ENCODE measurements around the gene HTN3. TPM values are rescaled to one million over a fixed set of nuclear protein-coding genes. Genes with fewer than 3 reads are reported as not detected.

HTN3 gene
- total and polyA plus RNA-seq, 9 of the 15 experiments (the other 6 are each of a cell fraction or from before 2014, with no cell fraction given) = not detected

DNA sequence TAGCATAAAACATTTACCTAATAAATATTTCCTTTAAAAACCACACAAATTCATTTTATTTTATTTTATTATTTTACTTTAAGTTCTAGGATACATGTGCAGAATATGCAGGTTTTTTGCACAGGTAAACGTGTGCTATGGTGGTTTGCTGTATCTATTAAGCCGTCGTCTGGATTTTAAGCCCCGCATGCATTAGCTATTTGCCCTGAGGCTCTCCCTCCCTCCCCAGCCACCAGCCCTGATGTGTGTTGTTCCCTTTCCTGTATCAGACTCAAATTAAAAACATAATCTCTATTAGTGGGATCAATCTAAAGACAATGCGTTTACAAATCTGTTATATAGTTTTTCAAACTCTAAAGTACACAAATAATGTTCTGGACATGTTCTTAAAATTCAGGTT, 1.2 kb upstream of the HTN3 start:
- intact Hi-C loops (cut with micrococcal nuclease) = no loop called here
- H3K9ac ChIP-seq (ENCODE audit: insufficient read depth in 1 of 2, low read depth in 2 of 2, low read length in 2 of 2) = no peak overlapping the region
- FAIRE-seq = no peak
- H3K9me1 ChIP-seq (ENCODE audit: control insufficient read depth, insufficient read depth, low read length) = no peaks in the 10 kb centered on the region
- H3K4me2 ChIP-seq (ENCODE audit: insufficient read depth, low read length) = no peak overlapping the region
- ATAC-seq = no peak
- CTCF ChIA-PET (ENCODE audit: low intra/inter-chr PET ratio) = no interaction called here
- no peak overlapping the region for H3K27ac ChIP-seq (ENCODE audit: extremely low read depth, low read depth, low read length)
- H3K9me3 ChIP-seq (replicated peaks; ENCODE audit: control insufficient read depth, insufficient read depth, low read depth, low read length) = no peaks in the 10 kb centered on the region
- no peaks in the 10 kb centered on the region for H4K20me1 ChIP-seq (replicated peaks; ENCODE audit: control insufficient read depth, insufficient read depth, low read length)
- WGBS (ENCODE audit: insufficient coverage, low coverage, missing lambda C conversion rate) = 5% methylated on average over 5 of the region's 5 CpGs
- H3K4me3 ChIP-seq = no peak overlapping the region
- H3K79me2 ChIP-seq (ENCODE audit: control insufficient read depth, insufficient read depth, low read length) = no peaks in the 10 kb centered on the region
- DNase-seq (ENCODE audit: extremely low read depth in 1 of 4, low spot score in 3 of 4) = no peak
- no TSS peak for BruUV-seq (replicated peaks)
- POLR2A ChIA-PET = no interaction called here
- H3K4me1 ChIP-seq (replicated peaks in 1 of 2; ENCODE audit: control insufficient read depth in 2 of 2, insufficient read depth in 2 of 2, low read length in 2 of 2) = no peaks in the 10 kb centered on the region
- no peaks in the 10 kb centered on the region for H3K27me3 ChIP-seq (ENCODE audit: control insufficient read depth in 2 of 2, insufficient read depth in 2 of 2, low read length in 2 of 2)
- H3K36me3 ChIP-seq (ENCODE audit: control insufficient read depth, insufficient read depth, low read length) = no peaks in the 10 kb centered on the region
- H2AFZ ChIP-seq (ENCODE audit: low read depth, low read length) = no peak overlapping the region
- in situ Hi-C loops (cut with MboI) = no loop called here
- TF ChIP-seq, protein P1, sequence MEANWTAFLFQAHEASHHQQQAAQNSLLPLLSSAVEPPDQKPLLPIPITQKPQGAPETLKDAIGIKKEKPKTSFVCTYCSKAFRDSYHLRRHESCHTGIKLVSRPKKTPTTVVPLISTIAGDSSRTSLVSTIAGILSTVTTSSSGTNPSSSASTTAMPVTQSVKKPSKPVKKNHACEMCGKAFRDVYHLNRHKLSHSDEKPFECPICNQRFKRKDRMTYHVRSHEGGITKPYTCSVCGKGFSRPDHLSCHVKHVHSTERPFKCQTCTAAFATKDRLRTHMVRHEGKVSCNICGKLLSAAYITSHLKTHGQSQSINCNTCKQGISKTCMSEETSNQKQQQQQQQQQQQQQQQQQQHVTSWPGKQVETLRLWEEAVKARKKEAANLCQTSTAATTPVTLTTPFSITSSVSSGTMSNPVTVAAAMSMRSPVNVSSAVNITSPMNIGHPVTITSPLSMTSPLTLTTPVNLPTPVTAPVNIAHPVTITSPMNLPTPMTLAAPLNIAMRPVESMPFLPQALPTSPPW (CRISPR knock-in tag; IDR thresholded peaks at IDR 0.05) = no peak
- TF ChIP-seq NFE2 (IDR thresholded peaks at IDR 0.05; ENCODE audit: low read depth) (no peak), ZNF175 (CRISPR knock-in tag; IDR thresholded peaks at IDR 0.05; ENCODE audit: low read depth) (no peak), CHCHD3 (CRISPR knock-in tag; IDR thresholded peaks at IDR 0.05) (no peak)
- TF ChIP-seq, protein P2, sequence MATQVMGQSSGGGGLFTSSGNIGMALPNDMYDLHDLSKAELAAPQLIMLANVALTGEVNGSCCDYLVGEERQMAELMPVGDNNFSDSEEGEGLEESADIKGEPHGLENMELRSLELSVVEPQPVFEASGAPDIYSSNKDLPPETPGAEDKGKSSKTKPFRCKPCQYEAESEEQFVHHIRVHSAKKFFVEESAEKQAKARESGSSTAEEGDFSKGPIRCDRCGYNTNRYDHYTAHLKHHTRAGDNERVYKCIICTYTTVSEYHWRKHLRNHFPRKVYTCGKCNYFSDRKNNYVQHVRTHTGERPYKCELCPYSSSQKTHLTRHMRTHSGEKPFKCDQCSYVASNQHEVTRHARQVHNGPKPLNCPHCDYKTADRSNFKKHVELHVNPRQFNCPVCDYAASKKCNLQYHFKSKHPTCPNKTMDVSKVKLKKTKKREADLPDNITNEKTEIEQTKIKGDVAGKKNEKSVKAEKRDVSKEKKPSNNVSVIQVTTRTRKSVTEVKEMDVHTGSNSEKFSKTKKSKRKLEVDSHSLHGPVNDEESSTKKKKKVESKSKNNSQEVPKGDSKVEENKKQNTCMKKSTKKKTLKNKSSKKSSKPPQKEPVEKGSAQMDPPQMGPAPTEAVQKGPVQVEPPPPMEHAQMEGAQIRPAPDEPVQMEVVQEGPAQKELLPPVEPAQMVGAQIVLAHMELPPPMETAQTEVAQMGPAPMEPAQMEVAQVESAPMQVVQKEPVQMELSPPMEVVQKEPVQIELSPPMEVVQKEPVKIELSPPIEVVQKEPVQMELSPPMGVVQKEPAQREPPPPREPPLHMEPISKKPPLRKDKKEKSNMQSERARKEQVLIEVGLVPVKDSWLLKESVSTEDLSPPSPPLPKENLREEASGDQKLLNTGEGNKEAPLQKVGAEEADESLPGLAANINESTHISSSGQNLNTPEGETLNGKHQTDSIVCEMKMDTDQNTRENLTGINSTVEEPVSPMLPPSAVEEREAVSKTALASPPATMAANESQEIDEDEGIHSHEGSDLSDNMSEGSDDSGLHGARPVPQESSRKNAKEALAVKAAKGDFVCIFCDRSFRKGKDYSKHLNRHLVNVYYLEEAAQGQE (IDR thresholded peaks at IDR 0.05; ENCODE audit: borderline replicate concordance) = no peak
- TF ChIP-seq, protein P2 (CRISPR knock-in tag; IDR thresholded peaks at IDR 0.05; ENCODE audit: low read depth) = no peak
